Loucy (cell line): ENCODE data around the gene CTIF.

Experiments used
- H2AFZ ChIP-seq: fragments of 200-600 bp; sonication (generic); 2 replicates; pipeline ENCODE4 v1.6.0; 2016; ENCODE audit warnings: antibody characterized with exemption, mild to moderate bottlenecking, low read length, moderate library complexity
- H3F3A ChIP-seq: fragments of 200-600 bp; 2 replicates; pipeline ENCODE4 v1.6.0; 2016; ENCODE audit warnings: antibody characterized with exemption, low read depth, mild to moderate bottlenecking
- H3K27me3 ChIP-seq: fragments of 200-600 bp; sonication (generic); 2 replicates; pipeline ENCODE4 v1.6.1; 2014; ENCODE audit warnings: low read length, mild to moderate bottlenecking; ENCODE audit not compliant: insufficient read depth, poor library complexity, severe bottlenecking
- H3K36me3 ChIP-seq: fragments of 200-600 bp; sonication (generic); 2 replicates; pipeline ENCODE4 v1.6.1; 2016; ENCODE audit warnings: low read length; ENCODE audit not compliant: insufficient read depth
- H3K4me1 ChIP-seq: fragments of 200-600 bp; sonication (generic); 2 replicates; pipeline ENCODE4 v1.5.1; 2014; ENCODE audit warnings: low read length, mild to moderate bottlenecking; ENCODE audit not compliant: insufficient read depth, poor library complexity, severe bottlenecking
- H3K4me2 ChIP-seq: fragments of 200-600 bp; sonication (generic); 2 replicates; pipeline ENCODE4 v1.6.0; 2014; ENCODE audit warnings: antibody characterized with exemption, low read length, low read depth, mild to moderate bottlenecking; ENCODE audit not compliant: poor library complexity, severe bottlenecking
- H3K4me3 ChIP-seq: fragments of 200-600 bp; sonication (generic); 2 replicates; pipeline ENCODE4 v1.5.1; 2014; ENCODE audit warnings: low read length, mild to moderate bottlenecking, mixed read lengths; ENCODE audit not compliant: poor library complexity, severe bottlenecking
- H3K79me2 ChIP-seq: fragments of 200-600 bp; sonication (generic); 2 replicates; pipeline ENCODE4 v1.6.1; 2014; ENCODE audit warnings: low read length; ENCODE audit not compliant: insufficient read depth
- H3K9ac ChIP-seq: fragments of 200-600 bp; sonication (generic); 2 replicates; pipeline ENCODE4 v1.6.0; 2014; ENCODE audit warnings: mild to moderate bottlenecking, low read depth, low read length, moderate library complexity; ENCODE audit not compliant: poor library complexity, severe bottlenecking
- H3K9me2 ChIP-seq: fragments of 200-600 bp; sonication (generic); replicated peaks from 2 replicates; pipeline ENCODE4 v1.6.1; 2016; ENCODE audit warnings: low read depth, low read length, mixed read lengths
- H3K9me3 ChIP-seq: fragments of 200-600 bp; sonication (generic); 2 replicates; pipeline ENCODE4 v1.6.1; 2014; ENCODE audit warnings: mild to moderate bottlenecking, antibody characterized with exemption, low read length, low read depth; ENCODE audit not compliant: insufficient read depth
- H4K20me1 ChIP-seq: fragments of 200-600 bp; sonication (generic); 2 replicates; pipeline ENCODE4 v1.6.0; 2014; ENCODE audit warnings: antibody characterized with exemption, low read length, mild to moderate bottlenecking; ENCODE audit not compliant: insufficient read depth, poor library complexity, severe bottlenecking
- CTCF ChIP-seq: fragments of 200-600 bp; sonication (generic); conservative IDR thresholded peaks from 2 replicates; pipeline ENCODE4 v1.5.1; 2014; ENCODE audit warnings: mild to moderate bottlenecking, antibody characterized with exemption, low read length
- EZH2phosphoT487 ChIP-seq: fragments of 200-600 bp; IDR thresholded peaks from 2 replicates; pipeline ENCODE4 v1.6.1; 2018; ENCODE audit warnings: antibody characterized with exemption, mild to moderate bottlenecking, moderate library complexity, borderline replicate concordance

CTIF gene

GRCh38 chr18:48564139-48564538, 25.3 kb downstream of the CTIF start:
- no peaks in the 10 kb centered on the region for H3K27me3 ChIP-seq
- no peaks in the 10 kb centered on the region for H3K9me2 ChIP-seq
- TF ChIP-seq CTCF (no peak), EZH2phosphoT487 (no peak)
- no peaks in the 10 kb centered on the region for H4K20me1 ChIP-seq
- no peak overlapping the region for H3K4me3 ChIP-seq
- H3K9me3 ChIP-seq: 0 out of 2 replicates have a peak, but pooled peaks cover 3% of the 10 kb centered on the region
- no peak overlapping the region for H3K4me2 ChIP-seq
- H2AFZ ChIP-seq: no peak overlapping the region
- no peak overlapping the region for H3K9ac ChIP-seq
- H3F3A ChIP-seq: no peaks in the 10 kb centered on the region
- peaks cover 14% of the 10 kb centered on the region for H3K79me2 ChIP-seq
- peaks cover 37% of the 10 kb centered on the region for H3K4me1 ChIP-seq
- no peaks in the 10 kb centered on the region for H3K36me3 ChIP-seq

- no peak overlapping the region for H3K4me2 ChIP-seq
- TF ChIP-seq EZH2phosphoT487 (no peak), CTCF (no peak)
- no peak overlapping the region for H2AFZ ChIP-seq
- 0 out of 2 replicates have a peak, but pooled peaks cover 3% of the 10 kb centered on the region for H3K9me3 ChIP-seq
- peaks cover 14% of the 10 kb centered on the region for H3K79me2 ChIP-seq
- H3K27me3 ChIP-seq: no peaks in the 10 kb centered on the region
- no peaks in the 10 kb centered on the region for H3K9me2 ChIP-seq
- peaks cover 37% of the 10 kb centered on the region for H3K4me1 ChIP-seq
- no peaks in the 10 kb centered on the region for H4K20me1 ChIP-seq
- H3F3A ChIP-seq: no peaks in the 10 kb centered on the region
- no peak overlapping the region for H3K4me3 ChIP-seq
- H3K36me3 ChIP-seq: no peaks in the 10 kb centered on the region
- H3K9ac ChIP-seq: no peak overlapping the region
These were observed 26.3 kb downstream of the CTIF start for GRCh38 chr18:48565105-48565504.

GRCh38 chr18:48566589-48566988, 27.8 kb downstream of the CTIF start:
- no peak overlapping the region for H2AFZ ChIP-seq
- no peak overlapping the region for H3K4me3 ChIP-seq
- H3K36me3 ChIP-seq: no peaks in the 10 kb centered on the region
- TF ChIP-seq EZH2phosphoT487: no peak
- H3K4me2 ChIP-seq: no peak overlapping the region
- H3K4me1 ChIP-seq: peaks cover 33% of the 10 kb centered on the region
- H3K9ac ChIP-seq: no peak overlapping the region
- peaks cover 14% of the 10 kb centered on the region for H3K79me2 ChIP-seq
- 0 out of 2 replicates have a peak, but pooled peaks cover 3% of the 10 kb centered on the region for H3K9me3 ChIP-seq
- H3F3A ChIP-seq: no peaks in the 10 kb centered on the region
- no peaks in the 10 kb centered on the region for H3K27me3 ChIP-seq
- H3K9me2 ChIP-seq: no peaks in the 10 kb centered on the region
- no peaks in the 10 kb centered on the region for H4K20me1 ChIP-seq

- no peaks in the 10 kb centered on the region for H4K20me1 ChIP-seq
- peaks cover 31% of the 10 kb centered on the region for H3K4me1 ChIP-seq
- H2AFZ ChIP-seq: no peak overlapping the region
- H3K9me2 ChIP-seq: no peaks in the 10 kb centered on the region
- no peaks in the 10 kb centered on the region for H3K27me3 ChIP-seq
- no peaks in the 10 kb centered on the region for H3K36me3 ChIP-seq
- H3K9ac ChIP-seq: no peak overlapping the region
- TF ChIP-seq CTCF: no peak
- no peak for TF ChIP-seq EZH2phosphoT487
- 0 out of 2 replicates have a peak, but pooled peaks cover 3% of the 10 kb centered on the region for H3K9me3 ChIP-seq
- H3F3A ChIP-seq: no peaks in the 10 kb centered on the region
- no peak overlapping the region for H3K4me3 ChIP-seq
- H3K79me2 ChIP-seq: peaks cover 14% of the 10 kb centered on the region
- no peak overlapping the region for H3K4me2 ChIP-seq
These were observed 28.6 kb downstream of the CTIF start for GRCh38 chr18:48567388-48567787.
